SK-N-SH (cell line): ENCODE measurements around the gene PRR33.

ENCODE experiments used
- CTCF ChIP-seq: fragments of 200-600 bp; sonication (generic); IDR thresholded peaks from 2 replicates; pipeline ENCODE4 v1.6.1; 2017; ENCODE audit warnings: antibody characterized with exemption, mild to moderate bottlenecking, moderate library complexity
- GABPA ChIP-seq: IDR thresholded peaks from 2 replicates; pipeline ENCODE4 v1.4.0; 2012; ENCODE audit warnings: low read depth, mild to moderate bottlenecking

DNA sequence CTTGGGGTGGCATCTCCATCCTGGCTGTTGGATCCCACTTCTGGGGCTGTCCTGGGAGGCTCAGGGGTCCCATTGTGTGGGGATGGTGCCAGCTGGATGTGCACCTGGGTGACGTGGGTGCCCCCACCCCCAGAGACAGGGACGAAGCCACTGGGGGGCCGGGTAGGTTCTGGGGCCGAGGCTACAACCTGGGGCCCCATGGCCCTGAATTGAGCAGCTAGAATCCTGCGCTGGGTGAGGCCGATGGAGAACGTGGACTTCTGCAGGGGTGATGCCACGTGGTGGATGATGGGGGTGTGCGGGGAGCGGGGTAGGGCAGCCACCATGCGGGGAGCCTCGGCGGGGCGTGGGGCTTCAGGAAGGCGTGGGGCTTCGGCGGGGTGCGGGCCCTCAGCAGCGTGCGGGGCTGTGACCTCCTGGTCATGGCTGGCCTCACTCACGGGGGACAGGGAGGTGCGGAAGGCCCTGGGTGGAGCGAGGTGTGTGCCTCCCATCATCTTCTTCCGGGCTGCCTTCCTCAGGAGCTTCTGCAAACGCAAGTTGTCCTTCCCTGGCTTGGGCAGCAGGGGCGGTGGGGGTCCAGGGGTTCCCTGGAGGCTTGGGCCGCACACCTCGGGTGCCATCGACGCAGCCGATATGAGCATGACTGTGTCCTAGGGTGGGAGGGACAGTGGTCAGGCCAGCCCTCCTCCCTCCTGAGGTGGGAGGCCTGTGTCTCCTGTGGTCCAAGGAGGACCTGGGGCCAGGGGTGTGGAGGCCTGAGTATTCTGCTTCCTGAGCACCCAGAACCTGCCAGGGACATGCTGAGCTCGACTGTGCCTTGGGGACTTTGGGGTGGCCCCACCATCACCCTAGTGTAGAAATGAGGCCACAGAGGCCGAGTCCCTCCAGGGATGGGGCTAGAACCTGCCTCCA, 1.5 kb downstream of the PRR33 start:
- TF ChIP-seq CTCF = no peak
- no peak for TF ChIP-seq GABPA
